Natural killer cell treated with Interleukin-12 subunit alpha and Interleukin-12 subunit beta and Interleukin-15 and Interleukin-18, amount 100 ng/mL, for 72 hours (primary cell): ENCODE results near the gene HEATR1. TPM values are rescaled to one million over a fixed set of nuclear protein-coding genes. Genes with fewer than 3 reads are reported as not detected.
"Not testable (repeated sequence)": the region's sequence is repeated elsewhere in the genome, so short reads cannot be mapped to it uniquely, and the experiment has no call there.

Source experiments
- ATAC-seq, 2 donors: fragments of 150-1000 bp; cut with Tn5 transposase in 1 of 2; sonication (Bioruptor Pico), chemical (Tn5 transposase) in 1 of 2; 2 replicates each; pipeline ENCODE4 v1.10.0; 2021
- DNase-seq: peaks from one replicate; pipeline ENCODE4 v3.0.0; 2022; ENCODE audit warnings: low spot score
- H3K27ac Mint-ChIP-seq, 2 donors: 1 replicate in 1 of 2; 2 replicates in 1 of 2; pipeline ENCODE4 v1.8.0; 2022; ENCODE audit warnings: mixed read lengths in 2 of 2, mild to moderate bottlenecking in 1 of 2, moderate library complexity in 1 of 2
- H3K27me3 Mint-ChIP-seq, 2 donors: 1 replicate in 1 of 2; 2 replicates in 1 of 2; pipeline ENCODE4 v1.8.0; 2022; ENCODE audit warnings: mixed read lengths in 2 of 2
- H3K36me3 Mint-ChIP-seq: one replicate; pipeline ENCODE4 v1.8.0; 2022; ENCODE audit warnings: mixed read lengths
- H3K4me1 Mint-ChIP-seq, 2 donors: 1 replicate in 1 of 2; 2 replicates in 1 of 2; pipeline ENCODE4 v1.8.0; 2022; ENCODE audit warnings: low read depth in 2 of 2, mixed read lengths in 2 of 2, mild to moderate bottlenecking in 1 of 2
- H3K4me3 Mint-ChIP-seq: one replicate; pipeline ENCODE4 v1.8.0; 2022; ENCODE audit warnings: mixed read lengths
- H3K9me3 Mint-ChIP-seq: 2 replicates; pipeline ENCODE4 v1.8.0; 2022; ENCODE audit warnings: mixed read lengths
- total RNA-seq, 2 donors: library from RNA; stranded (reverse); gene quantifications; one replicate each; pipeline ENCODE4 v1.2.3, GENCODE V29; 2022

Gene HEATR1
- total RNA-seq, 2 donors from 2014 or later: 50.8 to 107 TPM

GRCh38 chr1:236507022-236507700 is 97.2 kb downstream of the HEATR1 start:
- Mint-ChIP-seq H3K27me3 (peaks cover 0 to 6% of the 10 kb centered on the region in 2 donors), H3K9me3 (no peaks in the 10 kb centered on the region), H3K4me3 (peak overlapping the region; percentile 41), H3K27ac (peak overlapping the region in 1 of 2 donors; percentile 95), H3K36me3 (no peaks in the 10 kb centered on the region), H3K4me1 (peaks cover 12 to 36% of the 10 kb centered on the region in 2 donors)
- peak in 1 of 2 donors; percentile 63 for ATAC-seq
- DNase-seq: no peak

- not testable (repeated sequence) for DNase-seq, H3K27ac Mint-ChIP-seq, ATAC-seq, H3K9me3 Mint-ChIP-seq, H3K36me3 Mint-ChIP-seq, H3K27me3 Mint-ChIP-seq, H3K4me3 Mint-ChIP-seq
- H3K4me1 Mint-ChIP-seq: peaks cover 12 to 20% of the 10 kb centered on the region in 2 donors
Measured at GRCh38 chr1:236504338-236504737, 100.0 kb downstream of the HEATR1 start.

GRCh38 chr1:236502972-236503639 is 101.2 kb downstream of the HEATR1 start:
- DNase-seq (no peak), ATAC-seq (no peak)
- peak overlapping the region; percentile 54 to 74 for H3K27ac Mint-ChIP-seq
- no peaks in the 10 kb centered on the region for H3K9me3 Mint-ChIP-seq
- peaks cover 8 to 10% of the 10 kb centered on the region in 2 donors for H3K4me1 Mint-ChIP-seq
- H3K36me3 Mint-ChIP-seq: no peaks in the 10 kb centered on the region
- peak overlapping the region; percentile 29 for H3K4me3 Mint-ChIP-seq
- H3K27me3 Mint-ChIP-seq: peaks cover 0 to 3% of the 10 kb centered on the region in 2 donors

- Mint-ChIP-seq H3K4me3 (peak overlapping the region; percentile 29), H3K27ac (peak overlapping the region; percentile 54 to 74), H3K4me1 (peaks cover 8 to 10% of the 10 kb centered on the region in 2 donors)
Measured at GRCh38 chr1:236502579-236502971, 101.7 kb downstream of the HEATR1 start.

GRCh38 chr1:236501093-236501492 is 103.2 kb downstream of the HEATR1 start:
- no peak for ATAC-seq
- H3K4me3 Mint-ChIP-seq: no peak overlapping the region

More at GRCh38 chr1:236502579-236502971, 101.7 kb downstream of the HEATR1 start:
- DNase-seq: no peak
- peaks cover 0 to 5% of the 10 kb centered on the region in 2 donors for H3K27me3 Mint-ChIP-seq
- H3K9me3 Mint-ChIP-seq: no peaks in the 10 kb centered on the region
- no peaks in the 10 kb centered on the region for H3K36me3 Mint-ChIP-seq
- no peak for ATAC-seq

More at GRCh38 chr1:236501093-236501492, 103.2 kb downstream of the HEATR1 start:
- DNase-seq: no peak
- Mint-ChIP-seq H3K36me3 (no peaks in the 10 kb centered on the region), H3K27me3 (peaks cover 0 to 8% of the 10 kb centered on the region in 2 donors), H3K27ac (no peak overlapping the region), H3K9me3 (no peaks in the 10 kb centered on the region), H3K4me1 (peaks cover 8 to 10% of the 10 kb centered on the region in 2 donors)

Other genes with a start within 250 kb of the HEATR1 start
- 1 to 10 TPM; 1.9 to 7.2 TPM for gene EDARADD, start 210.2 kb downstream of the HEATR1 start, total RNA-seq
- gene LGALS8, start 80.5 kb downstream of the HEATR1 start, total RNA-seq: 100 to 1,000 TPM in 1 of 2 donors, 10 to 100 TPM in 1; 88.2 to 119 TPM
- under 1 TPM in 1 of 2 donors, not detected in 1; 0.17 TPM for gene ACTN2, start 82.0 kb upstream of the HEATR1 start, total RNA-seq
- 10 to 100 TPM; 36.3 to 47.1 TPM for gene MTR, start 190.8 kb upstream of the HEATR1 start, total RNA-seq